T-helper 2 cell treated with Interferon-gamma antibody and Interleukin-4, amounts not matched to agents 5 μg/mL and 100 μg/mL, for 36 hours (primary cell): ENCODE results near the gene TRAF2.

ENCODE experiments used
- DNase-seq: peaks from one replicate; pipeline ENCODE4 v3.0.0; 2021; ENCODE audit warnings: low spot score
- H3K27ac Mint-ChIP-seq: one replicate; pipeline ENCODE4 v1.8.0; 2021; ENCODE audit warnings: mild to moderate bottlenecking, mixed read lengths
- H3K27me3 Mint-ChIP-seq: one replicate; pipeline ENCODE4 v1.8.0; 2021; ENCODE audit warnings: low read depth, mixed read lengths
- H3K36me3 Mint-ChIP-seq: one replicate; pipeline ENCODE4 v1.8.0; 2021; ENCODE audit warnings: low read depth, mixed read lengths
- H3K4me1 Mint-ChIP-seq: one replicate; pipeline ENCODE4 v1.8.0; 2021; ENCODE audit warnings: low read depth, mixed read lengths
- H3K4me3 Mint-ChIP-seq: one replicate; pipeline ENCODE4 v1.8.0; 2022; ENCODE audit warnings: mild to moderate bottlenecking, moderate library complexity, mixed read lengths
- H3K9me3 Mint-ChIP-seq: one replicate; pipeline ENCODE4 v1.8.0; 2021; ENCODE audit warnings: mixed read lengths

TRAF2 gene

GRCh38 chr9:136916330-136917184, 30.2 kb downstream of the TRAF2 start:
- Mint-ChIP-seq H3K27ac (no peak overlapping the region), H3K36me3 (peaks cover 43% of the 10 kb centered on the region), H3K4me3 (no peak overlapping the region), H3K9me3 (no peaks in the 10 kb centered on the region), H3K4me1 (no peaks in the 10 kb centered on the region), H3K27me3 (no peaks in the 10 kb centered on the region)
- DNase-seq: no peak

GRCh38 chr9:136917902-136918301, 31.6 kb downstream of the TRAF2 start:
- H3K27ac Mint-ChIP-seq: no peak overlapping the region
- no peaks in the 10 kb centered on the region for H3K27me3 Mint-ChIP-seq
- peaks cover 51% of the 10 kb centered on the region for H3K36me3 Mint-ChIP-seq
- H3K4me1 Mint-ChIP-seq: no peaks in the 10 kb centered on the region
- DNase-seq: no peak
- H3K9me3 Mint-ChIP-seq: no peaks in the 10 kb centered on the region
- H3K4me3 Mint-ChIP-seq: no peak overlapping the region

GRCh38 chr9:136920069-136920468, 33.8 kb downstream of the TRAF2 start:
- Mint-ChIP-seq H3K27me3 (no peaks in the 10 kb centered on the region), H3K27ac (no peak overlapping the region), H3K9me3 (no peaks in the 10 kb centered on the region), H3K36me3 (peaks cover 58% of the 10 kb centered on the region), H3K4me1 (no peaks in the 10 kb centered on the region), H3K4me3 (no peak overlapping the region)
- no peak for DNase-seq

DNA sequence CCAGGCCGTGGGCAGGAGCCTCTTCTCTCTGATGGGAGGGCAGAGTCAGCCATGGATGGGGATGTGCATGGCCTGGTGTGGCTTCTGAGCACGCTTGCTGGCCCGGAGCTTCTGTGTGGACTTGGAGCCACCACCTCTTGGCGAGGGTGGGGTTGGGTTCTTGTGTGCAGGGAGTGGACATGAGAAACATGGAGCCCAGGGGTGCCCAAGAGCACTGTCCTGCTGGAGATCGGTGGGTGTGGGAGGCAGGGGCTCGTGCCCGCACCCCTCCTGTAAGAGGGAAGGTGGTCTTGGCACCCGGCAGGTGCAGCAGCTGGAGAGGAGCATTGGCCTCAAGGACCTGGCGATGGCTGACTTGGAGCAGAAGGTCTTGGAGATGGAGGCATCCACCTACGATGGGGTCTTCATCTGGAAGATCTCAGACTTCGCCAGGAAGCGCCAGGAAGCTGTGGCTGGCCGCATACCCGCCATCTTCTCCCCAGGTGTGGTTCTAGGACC, 34.5 kb downstream of the TRAF2 start:
- DNase-seq: no peak
- Mint-ChIP-seq H3K36me3 (peaks cover 60% of the 10 kb centered on the region), H3K27ac (no peak overlapping the region), H3K4me3 (no peak overlapping the region), H3K4me1 (no peaks in the 10 kb centered on the region), H3K9me3 (no peaks in the 10 kb centered on the region), H3K27me3 (no peaks in the 10 kb centered on the region)

DNA sequence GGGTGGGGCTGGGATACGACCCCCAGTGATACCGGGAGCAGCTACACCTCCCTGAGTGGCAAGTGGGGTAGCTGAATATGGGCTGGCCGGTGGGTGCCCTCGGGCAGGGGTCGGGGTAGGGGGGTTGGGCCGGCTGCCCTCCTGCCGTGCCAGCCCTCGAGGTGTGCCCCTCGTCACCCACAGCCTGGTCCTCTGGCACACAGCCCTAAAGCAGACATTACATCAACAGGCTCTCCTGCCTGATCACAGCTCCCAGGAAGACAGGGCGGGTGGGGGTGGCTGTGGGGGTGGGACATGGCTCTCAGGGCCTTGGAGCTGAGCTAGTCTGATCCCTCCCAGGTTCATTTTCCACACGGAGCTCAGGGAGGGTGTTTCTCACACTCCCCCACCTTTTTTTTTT, 35.0 kb downstream of the TRAF2 start:
- H3K36me3 Mint-ChIP-seq: peaks cover 55% of the 10 kb centered on the region
- no peaks in the 10 kb centered on the region for H3K9me3 Mint-ChIP-seq
- no peak overlapping the region for H3K4me3 Mint-ChIP-seq
- DNase-seq: no peak
- no peaks in the 10 kb centered on the region for H3K4me1 Mint-ChIP-seq
- no peak overlapping the region for H3K27ac Mint-ChIP-seq
- no peaks in the 10 kb centered on the region for H3K27me3 Mint-ChIP-seq

GRCh38 chr9:136921718-136922117, 35.4 kb downstream of the TRAF2 start:
- peaks cover 53% of the 10 kb centered on the region for H3K36me3 Mint-ChIP-seq
- no peaks in the 10 kb centered on the region for H3K4me1 Mint-ChIP-seq
- H3K27me3 Mint-ChIP-seq: no peaks in the 10 kb centered on the region
- no peak overlapping the region for H3K27ac Mint-ChIP-seq
- H3K9me3 Mint-ChIP-seq: no peaks in the 10 kb centered on the region
- H3K4me3 Mint-ChIP-seq: no peak overlapping the region
- DNase-seq: no peak

GRCh38 chr9:136922540-136922939, 36.2 kb downstream of the TRAF2 start:
- no peak overlapping the region for H3K4me3 Mint-ChIP-seq
- peaks cover 49% of the 10 kb centered on the region for H3K36me3 Mint-ChIP-seq
- H3K27ac Mint-ChIP-seq: peak overlapping the region; percentile 41
- H3K9me3 Mint-ChIP-seq: no peaks in the 10 kb centered on the region
- no peaks in the 10 kb centered on the region for H3K27me3 Mint-ChIP-seq
- no peak for DNase-seq
- H3K4me1 Mint-ChIP-seq: no peaks in the 10 kb centered on the region

GRCh38 chr9:136923881-136924280, 37.6 kb downstream of the TRAF2 start:
- H3K4me3 Mint-ChIP-seq: no peak overlapping the region

GRCh38 chr9:136925414-136926153, 39.3 kb downstream of the TRAF2 start:
- Mint-ChIP-seq H3K27ac (no peak overlapping the region), H3K9me3 (no peaks in the 10 kb centered on the region), H3K36me3 (peaks cover 44% of the 10 kb centered on the region), H3K4me1 (no peaks in the 10 kb centered on the region), H3K4me3 (no peak overlapping the region), H3K27me3 (no peaks in the 10 kb centered on the region)
- DNase-seq: no peak

More at GRCh38 chr9:136923881-136924280, 37.6 kb downstream of the TRAF2 start:
- H3K9me3 Mint-ChIP-seq: no peaks in the 10 kb centered on the region
- H3K4me1 Mint-ChIP-seq: no peaks in the 10 kb centered on the region
- no peak for DNase-seq
- H3K36me3 Mint-ChIP-seq: peaks cover 51% of the 10 kb centered on the region
- no peaks in the 10 kb centered on the region for H3K27me3 Mint-ChIP-seq
- no peak overlapping the region for H3K27ac Mint-ChIP-seq

- no peak overlapping the region for H3K27ac Mint-ChIP-seq
- no peaks in the 10 kb centered on the region for H3K9me3 Mint-ChIP-seq
- H3K36me3 Mint-ChIP-seq: peaks cover 42% of the 10 kb centered on the region
- H3K4me1 Mint-ChIP-seq: no peaks in the 10 kb centered on the region
- no peak overlapping the region for H3K4me3 Mint-ChIP-seq
- no peaks in the 10 kb centered on the region for H3K27me3 Mint-ChIP-seq
- no peak for DNase-seq
Observed at GRCh38 chr9:136926154-136926704, 39.9 kb downstream of the TRAF2 start.

DNA sequence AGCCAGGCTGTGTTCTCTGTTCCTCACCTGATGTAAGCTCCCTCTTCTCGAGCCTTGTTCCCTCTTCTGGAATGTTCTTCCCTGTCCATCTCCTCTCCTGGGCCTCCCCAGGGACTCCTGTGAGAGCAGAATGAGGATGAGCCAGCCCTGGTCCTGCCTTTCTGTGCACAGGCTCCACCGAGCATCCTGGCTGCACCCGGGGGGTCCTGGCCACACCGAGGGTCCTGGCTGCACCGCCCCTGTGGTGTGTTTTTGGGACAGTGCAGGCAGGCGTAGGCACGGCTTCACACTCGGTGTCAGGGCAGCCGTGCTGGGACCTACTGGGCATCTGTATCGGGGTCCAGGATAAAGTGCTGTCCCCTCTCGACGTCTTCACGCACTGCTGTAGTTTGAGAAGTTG, 40.4 kb downstream of the TRAF2 start:
- H3K4me3 Mint-ChIP-seq: no peak overlapping the region
- peaks cover under 1% of the 10 kb centered on the region for H3K4me1 Mint-ChIP-seq
- peaks cover 45% of the 10 kb centered on the region for H3K36me3 Mint-ChIP-seq
- no peak overlapping the region for H3K27ac Mint-ChIP-seq
- DNase-seq: no peak
- H3K9me3 Mint-ChIP-seq: no peaks in the 10 kb centered on the region
- no peaks in the 10 kb centered on the region for H3K27me3 Mint-ChIP-seq

- no peak for DNase-seq
- no peaks in the 10 kb centered on the region for H3K27me3 Mint-ChIP-seq
- no peaks in the 10 kb centered on the region for H3K9me3 Mint-ChIP-seq
- peaks cover 2% of the 10 kb centered on the region for H3K4me1 Mint-ChIP-seq
- peaks cover 45% of the 10 kb centered on the region for H3K36me3 Mint-ChIP-seq
- no peak overlapping the region for H3K4me3 Mint-ChIP-seq
- H3K27ac Mint-ChIP-seq: no peak overlapping the region
Observed at GRCh38 chr9:136927343-136928271, 41.3 kb downstream of the TRAF2 start.

DNA sequence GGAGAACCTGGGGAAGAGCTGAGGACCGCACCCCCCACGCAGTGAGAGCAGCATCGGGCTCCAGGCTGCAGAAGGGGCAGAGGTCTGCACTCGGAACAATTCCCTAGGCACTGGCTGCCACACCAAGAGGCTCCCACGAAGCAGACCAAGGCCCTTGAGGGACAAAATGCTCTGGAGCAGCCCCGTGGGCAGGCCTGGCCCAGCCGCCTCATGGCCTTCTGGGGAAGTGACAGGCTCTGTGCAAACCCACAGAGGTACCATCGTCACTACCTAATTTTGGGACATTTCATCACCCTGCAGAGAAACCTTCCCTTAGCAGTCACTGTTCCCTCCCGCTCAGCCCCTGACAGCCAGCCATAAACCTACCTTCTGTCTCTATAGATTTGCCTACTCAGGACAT, 42.3 kb downstream of the TRAF2 start:
- H3K27me3 Mint-ChIP-seq: no peaks in the 10 kb centered on the region
- no peak for DNase-seq

More for the DNA sequence above, 42.3 kb downstream of the TRAF2 start:
- no peaks in the 10 kb centered on the region for H3K9me3 Mint-ChIP-seq
- peaks cover 2% of the 10 kb centered on the region for H3K4me1 Mint-ChIP-seq
- peaks cover 47% of the 10 kb centered on the region for H3K36me3 Mint-ChIP-seq
- H3K4me3 Mint-ChIP-seq: no peak overlapping the region
- H3K27ac Mint-ChIP-seq: no peak overlapping the region
